Fibroblast of pulmonary artery (primary cell): Measurements from ENCODE around the gene ANKRD28.

ENCODE experiments used
- DNase-seq: peaks from one replicate; pipeline ENCODE4 v3.0.0-alpha.2; 2010; ENCODE audit warnings: low read depth
- H3K4me3 ChIP-seq: replicated peaks from 2 replicates; pipeline ENCODE4 v1.5.1; 2011; ENCODE audit warnings: low read depth, mild to moderate bottlenecking, control low read depth, low read length, moderate library complexity
- CTCF ChIP-seq: IDR thresholded peaks from 2 replicates; pipeline ENCODE4 v1.5.1; 2011; ENCODE audit warnings: mild to moderate bottlenecking, control low read depth, low read length, inconsistent platforms; ENCODE audit errors: missing control alignments

The ANKRD28 gene

DNA sequence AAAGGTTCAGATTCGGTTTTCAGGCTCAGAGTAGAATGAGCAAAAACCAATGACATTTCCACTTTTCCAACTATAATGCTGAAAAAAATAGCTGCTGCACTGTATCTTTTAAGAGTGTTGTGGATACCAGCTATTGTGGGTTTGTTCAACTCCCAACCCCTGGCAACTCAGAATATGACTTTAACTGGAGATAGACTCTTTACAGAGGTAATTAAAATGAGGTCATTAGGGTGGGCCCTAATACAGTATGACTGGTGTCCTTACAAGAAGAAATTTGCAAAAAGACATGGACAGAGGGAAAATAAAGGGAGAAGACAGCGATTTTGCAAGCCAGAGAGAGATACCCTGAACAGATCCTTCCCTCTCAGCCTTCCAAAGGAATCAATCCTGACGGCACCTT, 39.5 kb downstream of the ANKRD28 start:
- DNase-seq: no peak
- no peak for TF ChIP-seq CTCF
- no peak overlapping the region for H3K4me3 ChIP-seq

DNA sequence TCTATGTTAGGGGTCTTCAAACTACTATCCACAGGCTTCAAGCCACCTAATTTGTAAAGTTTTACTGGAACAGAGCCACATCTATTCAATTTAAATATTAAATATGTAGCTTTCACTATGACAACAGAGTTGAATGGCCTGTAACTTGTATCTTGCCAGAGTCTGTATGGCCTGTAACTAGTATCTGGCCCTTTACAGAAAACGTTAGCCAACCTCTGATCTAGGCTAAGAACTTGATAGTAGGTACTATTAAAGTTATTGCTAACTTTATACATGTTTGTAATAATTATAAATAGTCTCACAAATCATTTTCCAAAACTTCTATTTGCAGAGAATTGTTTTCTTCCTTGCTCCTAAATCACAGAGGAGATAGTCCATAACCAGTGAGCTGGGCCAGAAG, 40.0 kb downstream of the ANKRD28 start:
- H3K4me3 ChIP-seq: no peak overlapping the region
- DNase-seq: no peak
- no peak for TF ChIP-seq CTCF

- TF ChIP-seq CTCF: no peak
- no peak for DNase-seq
- no peak overlapping the region for H3K4me3 ChIP-seq
Measured at GRCh38 chr3:15756505-15756904, 41.3 kb downstream of the ANKRD28 start.

- no peak for TF ChIP-seq CTCF
- DNase-seq: no peak
- no peak overlapping the region for H3K4me3 ChIP-seq
Measured at GRCh38 chr3:15755780-15756179, 42.0 kb downstream of the ANKRD28 start.

- no peak for TF ChIP-seq CTCF
- H3K4me3 ChIP-seq: no peak overlapping the region
- DNase-seq: no peak
Measured at GRCh38 chr3:15755181-15755580, 42.6 kb downstream of the ANKRD28 start.

GRCh38 chr3:15754047-15754446, 43.7 kb downstream of the ANKRD28 start:
- H3K4me3 ChIP-seq: no peak overlapping the region
- TF ChIP-seq CTCF: no peak
- peak; percentile 55 for DNase-seq

DNA sequence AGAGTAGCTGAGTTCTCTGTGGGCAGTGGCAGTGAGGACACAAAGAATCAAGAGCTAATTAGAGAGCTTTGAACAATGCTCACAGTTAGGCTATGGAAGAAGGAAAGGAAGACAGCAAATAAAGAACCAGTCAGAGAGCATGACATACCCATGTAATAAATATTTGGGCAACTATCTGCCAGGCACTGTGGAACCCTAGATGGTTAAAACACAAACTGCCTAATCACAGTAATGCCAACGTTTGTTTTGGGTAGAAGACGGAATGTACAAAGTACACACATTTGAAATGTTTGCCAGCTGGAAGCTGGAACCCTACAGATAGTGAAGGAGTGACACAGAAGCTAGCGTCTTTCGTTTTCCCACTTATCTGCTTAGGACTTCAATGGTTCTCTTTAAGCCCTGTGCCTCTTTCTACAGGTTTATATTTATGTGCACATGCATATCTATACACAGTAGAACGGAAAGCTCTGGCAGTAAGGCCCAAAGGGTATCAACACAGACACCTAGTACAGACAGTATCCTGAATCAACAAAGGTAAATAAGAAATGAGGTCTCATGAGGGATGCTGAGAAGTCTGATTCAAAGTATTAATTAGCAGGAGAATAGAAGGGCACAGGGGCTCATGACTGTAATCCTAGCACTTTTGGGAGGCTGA, 44.6 kb downstream of the ANKRD28 start:
- DNase-seq: peak; percentile 14
- no peak overlapping the region for H3K4me3 ChIP-seq
- no peak for TF ChIP-seq CTCF
